Transverse colon (tissue), 4 donors: ENCODE measurements around the gene SMARCA1. TPM values are rescaled to one million over a fixed set of nuclear protein-coding genes. Genes with fewer than 3 reads are reported as not detected.

Experiments used
- DNase-seq: peaks from one replicate; pipeline ENCODE4 v3.0.0-alpha.2; 2019
- H3K27ac ChIP-seq, 4 donors: fragments of 200-600 bp; sonication (generic); 2 replicates each; pipeline ENCODE4 v1.5.1; 2016 to 2018; ENCODE audit warnings: inconsistent platforms in 4 of 4
- H3K27me3 ChIP-seq: fragments of 200-600 bp; sonication (generic); 2 replicates; pipeline ENCODE4 v1.5.1; 2017; ENCODE audit warnings: inconsistent platforms
- H3K36me3 ChIP-seq, 4 donors: fragments of 200-600 bp; sonication (generic); 2 replicates each; pipeline ENCODE4 v1.5.1; 2017 to 2019; ENCODE audit warnings: inconsistent platforms in 4 of 4
- H3K4me1 ChIP-seq, 4 donors: fragments of 200-600 bp; sonication (generic); 2 replicates each; pipeline ENCODE4 v1.5.1; 2017 to 2020; ENCODE audit warnings: inconsistent platforms in 4 of 4
- H3K4me3 ChIP-seq, 4 donors: fragments of 200-600 bp; sonication (generic); 1 replicate in 1 of 4; 2 replicates in 3 of 4; pipeline versions ENCODE4 v1.5.1 to v1.6.1; 2017 to 2019; ENCODE audit warnings: inconsistent platforms in 4 of 4
- H3K9me3 ChIP-seq, 2 donors: fragments of 200-600 bp; sonication (generic); 2 replicates each; pipeline ENCODE4 v1.5.1; 2017 to 2019; ENCODE audit warnings: inconsistent platforms in 2 of 2
- CTCF ChIP-seq, 5 experiments: fragments of 200-600 bp in 3 of 5; fragments of 450-650 bp in 2 of 5; sonication (generic) in 3 of 5; IDR thresholded peaks; 1 replicate in 2 of 5; 2 replicates in 3 of 5; pipeline ENCODE4 v1.5.1; 2016 to 2017; ENCODE audit warnings: antibody characterized with exemption in 5 of 5, inconsistent platforms in 3 of 5, mild to moderate bottlenecking in 2 of 5, moderate library complexity in 1 of 5
- EP300 ChIP-seq: sonication (generic); formaldehyde crosslinking; IDR thresholded peaks from one replicate; pipeline ENCODE4 v1.6.1; 2017; ENCODE audit warnings: antibody characterized with exemption, low read depth
- POLR2A ChIP-seq: fragments of 450-650 bp; IDR thresholded peaks from one replicate; pipeline ENCODE4 v1.6.1; 2016; ENCODE audit warnings: antibody characterized with exemption, mild to moderate bottlenecking, moderate library complexity
- POLR2AphosphoS5 ChIP-seq, 3 donors: sonication (generic); formaldehyde crosslinking; IDR thresholded peaks; one replicate each; pipeline ENCODE4 v1.6.1; 2016; ENCODE audit warnings: antibody characterized with exemption in 3 of 3
- whole genome bisulfite sequencing, 2 donors: methylation state at CpG; one replicate each; pipeline ENCODE4 v1.1.5; 2018; ENCODE audit warnings: low coverage in 1 of 2; 5-methylcytosine and 5-hydroxymethylcytosine counted together
- in situ Hi-C, 4 donors: fragments of 200-750 bp; cut with MboI; loops; one replicate each; pipeline versions ENCODE4 v1.15.0 to v1.15.1; 2017; ENCODE audit warnings: low sequenced_read_pairs in 3 of 4, low pct_ligation_motif_present in 1 of 4, low pct_unique_long_range_greater_than_20kb in 1 of 4
- intact Hi-C: fragments of 100-400 bp; cut with DNase I; formaldehyde crosslinking; loops from one replicate; pipeline ENCODE4 v1.15.1; 2023; ENCODE audit warnings: low total_unique reads
- total RNA-seq, 4 donors: library from RNA; depleted of rRNA; stranded (reverse); fragments of >200 nt; gene quantifications; one replicate each; pipeline ENCODE4 v1.1.0, GENCODE V29; 2016

SMARCA1 gene
- total RNA-seq, 4 donors from 2014 or later = 5.9 to 16.1 (median 13.2) TPM

DNA sequence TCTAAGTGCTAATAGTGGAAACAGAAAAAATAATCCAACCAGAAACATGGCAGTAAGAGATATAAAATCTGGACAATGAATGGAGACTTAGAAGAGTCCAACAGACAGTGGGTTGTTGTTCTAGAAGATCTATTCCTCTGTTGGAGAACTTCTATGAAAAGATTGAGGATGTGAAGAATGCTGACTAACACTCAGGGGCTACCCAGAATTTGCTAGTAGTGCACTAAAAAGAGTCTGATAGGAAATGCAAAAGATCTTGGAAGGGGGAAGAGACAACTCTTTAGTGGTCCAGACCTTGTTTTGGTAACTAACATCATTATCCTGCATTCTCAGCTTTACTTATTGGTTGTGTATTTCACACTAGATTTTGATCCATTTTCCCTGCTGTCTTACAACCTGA, 77.9 kb downstream of the SMARCA1 start:
- H3K4me3 ChIP-seq = no peak overlapping the region
- no peak for TF ChIP-seq EP300
- no peak for TF ChIP-seq POLR2A
- no peak for TF ChIP-seq POLR2AphosphoS5 (IDR thresholded peaks at IDR 0.05)
- TF ChIP-seq CTCF (IDR thresholded peaks at IDR 0.05) = no peak
- intact Hi-C loops (no loop called here), in situ Hi-C loops (no loop called here)
- DNase-seq = no peak
- no peaks in the 10 kb centered on the region for H3K9me3 ChIP-seq
- no peaks in the 10 kb centered on the region for H3K4me1 ChIP-seq
- H3K27me3 ChIP-seq = no peaks in the 10 kb centered on the region
- H3K36me3 ChIP-seq = no peaks in the 10 kb centered on the region
- no peak overlapping the region for H3K27ac ChIP-seq

DNA sequence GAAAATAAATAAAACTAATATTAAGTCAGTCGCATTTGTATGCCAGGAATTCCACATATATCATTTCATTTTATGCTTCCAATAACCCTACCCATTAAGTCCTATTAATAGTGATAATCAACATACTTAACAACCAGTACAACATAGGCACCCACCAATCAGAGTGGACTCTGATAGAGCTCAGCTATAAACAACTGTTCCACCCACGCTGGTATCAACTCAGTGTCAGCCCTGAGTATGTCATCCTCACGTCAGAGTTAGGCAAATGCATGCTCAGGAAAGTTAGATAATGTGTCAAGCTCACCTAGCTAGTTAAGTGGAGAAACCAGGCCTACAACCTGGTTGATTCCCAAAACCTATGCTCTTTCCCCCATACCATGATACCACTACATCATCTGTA, 89.3 kb downstream of the SMARCA1 start:
- intact Hi-C loops = no loop called here
- no peak for DNase-seq
- H3K4me3 ChIP-seq = no peak overlapping the region
- no peak overlapping the region for H3K27ac ChIP-seq
- in situ Hi-C loops = no loop called here
- no peaks in the 10 kb centered on the region for H3K27me3 ChIP-seq
- 53 to 88% methylated on average over 1 to 3 of the region's 3 CpGs for whole genome bisulfite sequencing, 2 donors
- no peaks in the 10 kb centered on the region for H3K36me3 ChIP-seq
- no peaks in the 10 kb centered on the region for H3K9me3 ChIP-seq
- no peaks in the 10 kb centered on the region for H3K4me1 ChIP-seq
- TF ChIP-seq EP300 = no peak
- TF ChIP-seq CTCF (IDR thresholded peaks at IDR 0.05) = no peak
- no peak for TF ChIP-seq POLR2AphosphoS5 (IDR thresholded peaks at IDR 0.05)
- no peak for TF ChIP-seq POLR2A

GRCh38 chrX:129433461-129433860, 89.8 kb downstream of the SMARCA1 start:
- no peaks in the 10 kb centered on the region for H3K9me3 ChIP-seq
- no peak for TF ChIP-seq POLR2A
- TF ChIP-seq EP300 = no peak
- no peak for TF ChIP-seq POLR2AphosphoS5 (IDR thresholded peaks at IDR 0.05)
- no peak for TF ChIP-seq CTCF (IDR thresholded peaks at IDR 0.05)
- in situ Hi-C loops = no loop called here
- intact Hi-C loops = no loop called here
- 56 to 60% methylated on average over 1 to 2 of the region's 2 CpGs for WGBS, 2 donors
- H3K4me3 ChIP-seq = no peak overlapping the region
- H3K27me3 ChIP-seq = no peaks in the 10 kb centered on the region
- no peak overlapping the region for H3K27ac ChIP-seq
- no peak for DNase-seq
- H3K4me1 ChIP-seq = no peaks in the 10 kb centered on the region
- no peaks in the 10 kb centered on the region for H3K36me3 ChIP-seq

- in situ Hi-C loops = no loop called here
- Histone ChIP-seq H3K4me1 (no peaks in the 10 kb centered on the region), H3K27me3 (no peaks in the 10 kb centered on the region), H3K9me3 (no peaks in the 10 kb centered on the region), H3K36me3 (no peaks in the 10 kb centered on the region), H3K27ac (no peak overlapping the region), H3K4me3 (no peak overlapping the region)
- DNase-seq = no peak
- WGBS, 2 donors = 67% methylated on average over 1 of the region's 1 CpG; no CpG with 5 or more reads in 1 of the 2 donors
- TF ChIP-seq POLR2AphosphoS5 (IDR thresholded peaks at IDR 0.05) (no peak), POLR2A (no peak), EP300 (no peak), CTCF (IDR thresholded peaks at IDR 0.05) (no peak)
- intact Hi-C loops = no loop called here
Measured at GRCh38 chrX:129427267-129427666, 96.0 kb downstream of the SMARCA1 start.
